ENCODE results near the gene SMAD1. TPM values are rescaled to one million over a fixed set of nuclear protein-coding genes. Genes with fewer than 3 reads are reported as not detected.

The SMAD1 gene
- polyA plus RNA-seq, 2 of the 4 experiments (the other 2 are of a cell fraction): 9.9 to 23.9 TPM

DNA sequence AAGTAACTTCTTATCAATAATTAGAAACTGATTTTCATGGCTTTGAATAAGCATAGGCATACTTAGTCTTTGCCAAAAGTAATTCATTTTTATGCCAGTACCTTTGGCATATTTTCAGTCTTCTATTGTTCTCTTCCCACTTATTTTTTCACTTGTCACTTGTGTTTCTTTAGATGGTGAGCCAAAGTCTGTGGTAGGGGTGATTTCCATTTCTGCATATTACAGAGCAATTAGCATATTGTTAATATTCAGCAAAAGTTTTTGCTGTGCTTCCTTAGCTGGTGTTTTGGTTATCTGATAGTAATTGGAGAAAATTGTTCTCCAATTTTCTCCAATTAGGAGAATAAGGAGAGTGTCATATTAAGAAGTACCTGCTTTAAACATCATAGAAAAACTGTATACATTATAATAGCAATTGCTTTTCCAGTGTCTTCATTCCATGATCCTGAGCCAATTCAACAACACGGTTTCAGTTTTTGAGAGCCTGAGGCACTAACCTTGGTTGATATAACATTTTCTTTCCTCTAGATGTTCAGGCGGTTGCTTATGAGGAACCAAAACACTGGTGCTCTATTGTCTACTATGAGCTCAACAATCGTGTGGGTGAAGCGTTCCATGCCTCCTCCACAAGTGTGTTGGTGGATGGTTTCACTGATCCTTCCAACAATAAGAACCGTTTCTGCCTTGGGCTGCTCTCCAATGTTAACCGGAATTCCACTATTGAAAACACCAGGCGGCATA, 64.7 kb downstream of the SMAD1 start:
- ChIA-PET CTCF (interaction anchor here (1.5 kb wide), 1 partner anchor 20 kb away, joined by 3 read pairs; no protein-coding TSS in a partner anchor), POLR2A (interaction anchor here (1.1 kb wide), 1 partner anchor 34 kb away, joined by 6 read pairs; no protein-coding TSS in a partner anchor)
- Histone ChIP-seq H3K4me1 (peaks cover 21% of the 10 kb centered on the region), H3K4me3 (no peak overlapping the region), H3K27ac (peak overlapping the region; percentile 47 to 64; a peak in 4 of 6 replicates), H3K9me3 (no peaks in the 10 kb centered on the region), H3K4me2 (peak overlapping the region; percentile 60)
- WGBS (ENCODE audit: missing lambda C conversion rate): 93% methylated on average over 7 of the region's 7 CpGs
- FAIRE-seq (no peak), DNase-seq (ENCODE audit: low read depth in 1 of 2, low spot score in 1 of 2) (no peak), ATAC-seq (no peak)
- no peak for TF ChIP-seq CBX2 (IDR thresholded peaks at IDR 0.05; ENCODE audit: borderline replicate concordance, low read depth)
- TF ChIP-seq, protein P1, sequence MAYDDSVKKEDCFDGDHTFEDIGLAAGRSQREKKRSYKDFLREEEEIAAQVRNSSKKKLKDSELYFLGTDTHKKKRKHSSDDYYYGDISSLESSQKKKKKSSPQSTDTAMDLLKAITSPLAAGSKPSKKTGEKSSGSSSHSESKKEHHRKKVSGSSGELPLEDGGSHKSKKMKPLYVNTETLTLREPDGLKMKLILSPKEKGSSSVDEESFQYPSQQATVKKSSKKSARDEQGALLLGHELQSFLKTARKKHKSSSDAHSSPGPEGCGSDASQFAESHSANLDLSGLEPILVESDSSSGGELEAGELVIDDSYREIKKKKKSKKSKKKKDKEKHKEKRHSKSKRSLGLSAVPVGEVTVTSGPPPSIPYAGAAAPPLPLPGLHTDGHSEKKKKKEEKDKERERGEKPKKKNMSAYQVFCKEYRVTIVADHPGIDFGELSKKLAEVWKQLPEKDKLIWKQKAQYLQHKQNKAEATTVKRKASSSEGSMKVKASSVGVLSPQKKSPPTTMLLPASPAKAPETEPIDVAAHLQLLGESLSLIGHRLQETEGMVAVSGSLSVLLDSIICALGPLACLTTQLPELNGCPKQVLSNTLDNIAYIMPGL (CRISPR knock-in tag; IDR thresholded peaks at IDR 0.05; ENCODE audit: borderline replicate concordance): no peak
- no peak for TF ChIP-seq RCOR1 (IDR thresholded peaks at IDR 0.05; ENCODE audit: low read depth, low read length)
- no peak for TF ChIP-seq RAD21 (conservative IDR thresholded peaks at IDR 0.05 in 1 of 2, IDR thresholded peaks at IDR 0.05 in 1 of 2)
- TF ChIP-seq JUNB (IDR thresholded peaks at IDR 0.05): no peak
- no peak for TF ChIP-seq FOSL2 (IDR thresholded peaks at IDR 0.05)
- no peak for TF ChIP-seq FOSL2 (CRISPR knock-in tag; IDR thresholded peaks at IDR 0.05)
- TF ChIP-seq ZNF302 (CRISPR knock-in tag; IDR thresholded peaks at IDR 0.05): no peak
- no peak for TF ChIP-seq EP300 (IDR thresholded peaks at IDR 0.05)
- TF ChIP-seq CEBPB (IDR thresholded peaks at IDR 0.05): no peak
- TF ChIP-seq REST (IDR thresholded peaks at IDR 0.05): no peak
- TF ChIP-seq NFE2L2 (conservative IDR thresholded peaks at IDR 0.05; ENCODE audit: low read length): no peak
- no peak for TF ChIP-seq HDAC2 (IDR thresholded peaks at IDR 0.05)
- TF ChIP-seq HOXB13 (CRISPR knock-in tag; IDR thresholded peaks at IDR 0.05; ENCODE audit: low read depth): no peak
- TF ChIP-seq GATA3 (IDR thresholded peaks at IDR 0.05; ENCODE audit: borderline replicate concordance): no peak
- TF ChIP-seq RFX5 (IDR thresholded peaks at IDR 0.05): no peak
- no peak for TF ChIP-seq ELK1 (IDR thresholded peaks at IDR 0.05; ENCODE audit: low read depth, low read length)
- no peak for TF ChIP-seq FOSB (CRISPR knock-in tag; IDR thresholded peaks at IDR 0.05)
- no peak for TF ChIP-seq BHLHE40 (IDR thresholded peaks at IDR 0.05; ENCODE audit: low read depth, low read length)
- TF ChIP-seq JUN (IDR thresholded peaks at IDR 0.05): no peak

- CTCF ChIA-PET: no interaction called here
- Histone ChIP-seq H3K4me3 (no peak overlapping the region), H3K4me1 (peaks cover 2% of the 10 kb centered on the region), H3K27ac (no peak overlapping the region), H3K4me2 (no peak overlapping the region), H3K9me3 (no peaks in the 10 kb centered on the region)
- WGBS (ENCODE audit: missing lambda C conversion rate): 82% methylated on average over 3 of the region's 3 CpGs
- ATAC-seq (no peak), DNase-seq (ENCODE audit: low read depth in 1 of 2, low spot score in 1 of 2) (no peak), FAIRE-seq (no peak)
- POLR2A ChIA-PET: no interaction called here
- TF ChIP-seq EHF (CRISPR knock-in tag; IDR thresholded peaks at IDR 0.05) (no peak), FOSB (CRISPR knock-in tag; IDR thresholded peaks at IDR 0.05) (no peak), SMC3 (IDR thresholded peaks at IDR 0.05) (no peak), JUN (IDR thresholded peaks at IDR 0.05) (no peak), ZSCAN20 (CRISPR knock-in tag; IDR thresholded peaks at IDR 0.05) (no peak), BHLHE40 (IDR thresholded peaks at IDR 0.05; ENCODE audit: low read depth, low read length) (no peak), ELK1 (IDR thresholded peaks at IDR 0.05; ENCODE audit: low read depth, low read length) (no peak), KDM5A (IDR thresholded peaks at IDR 0.05) (no peak), TP53 (CRISPR knock-in tag; IDR thresholded peaks at IDR 0.05) (no peak), PBX3 (IDR thresholded peaks at IDR 0.05) (no peak), RNF2 (IDR thresholded peaks at IDR 0.05; ENCODE audit: borderline replicate concordance, low read depth) (no peak), HDAC2 (IDR thresholded peaks at IDR 0.05) (no peak), FOSL2 (IDR thresholded peaks at IDR 0.05) (no peak), FOSL2 (CRISPR knock-in tag; IDR thresholded peaks at IDR 0.05) (no peak), CHD4 (IDR thresholded peaks at IDR 0.05; ENCODE audit: borderline replicate concordance) (no peak), HOXB5 (CRISPR knock-in tag; IDR thresholded peaks at IDR 0.05) (no peak), NFE2L2 (conservative IDR thresholded peaks at IDR 0.05; ENCODE audit: low read length) (no peak)
Observed at GRCh38 chr4:145551660-145552059, 70.0 kb downstream of the SMAD1 start.
